MCF 10A (cell line): ENCODE data around the gene GPR65. TPM values are rescaled to one million over a fixed set of nuclear protein-coding genes. Genes with fewer than 3 reads are reported as not detected.
"Not testable (repeated sequence)": the region's sequence is repeated elsewhere in the genome, so short reads cannot be mapped to it uniquely, and the experiment has no call there.

Experiments
- BruUV-seq: library from RNA; stranded (reverse); fragments of 400-500 nt; replicated peaks from 2 replicates; lab custom pipeline; 2021; lab: Mats Ljungman, UMichigan
- CTCF ChIA-PET: fragments of 300-600 bp; sonication (Branson Sonifier 250); formaldehyde crosslinking; extraction: SDS; loops from one replicate; lab custom pipeline; 2021; ENCODE audit warnings: antibody characterized with exemption, inconsistent platforms; lab: Yijun Ruan, JAX
- POLR2A ChIA-PET: fragments of 300-600, 350-650 bp; sonication (Branson Sonifier 250); formaldehyde crosslinking; extraction: SDS; loops from one replicate; lab custom pipeline; 2020; ENCODE audit warnings: antibody characterized with exemption, inconsistent platforms; lab: Yijun Ruan, JAX
- DNase-seq: peaks from one replicate; pipeline ENCODE4 v3.0.0-alpha.2; 2018; ENCODE audit not compliant: unreplicated experiment
- H3K27ac Mint-ChIP-seq: one replicate; pipeline ENCODE4 v1.8.0; 2022; ENCODE audit warnings: mild to moderate bottlenecking, low read depth, mixed read lengths; ENCODE audit not compliant: unreplicated experiment
- H3K27me3 Mint-ChIP-seq: one replicate; pipeline ENCODE4 v1.8.0; 2022; ENCODE audit warnings: mixed read lengths; ENCODE audit not compliant: insufficient read depth, unreplicated experiment
- H3K36me3 Mint-ChIP-seq: one replicate; pipeline ENCODE4 v1.8.0; 2022; ENCODE audit warnings: mild to moderate bottlenecking, moderate library complexity, mixed read lengths; ENCODE audit not compliant: insufficient read depth, unreplicated experiment
- H3K4me1 Mint-ChIP-seq: one replicate; pipeline ENCODE4 v1.8.0; 2022; ENCODE audit warnings: mixed read lengths; ENCODE audit not compliant: insufficient read depth, unreplicated experiment
- H3K4me3 Mint-ChIP-seq: one replicate; pipeline ENCODE4 v1.8.0; 2022; ENCODE audit warnings: mild to moderate bottlenecking, moderate library complexity, mixed read lengths; ENCODE audit not compliant: unreplicated experiment
- H3K9me3 Mint-ChIP-seq: one replicate; pipeline ENCODE4 v1.8.0; 2022; ENCODE audit warnings: mixed read lengths; ENCODE audit not compliant: unreplicated experiment
- intact Hi-C: fragments of 100-400 bp; cut with micrococcal nuclease; formaldehyde crosslinking; loops from 2 replicates; pipeline ENCODE4 v1.14.1; 2022
- total RNA-seq: library from RNA; stranded (reverse); gene quantifications from 2 replicates; pipeline ENCODE4 v1.2.3, GENCODE V29; 2022
- TF ChIP-seq, protein P1 (sequence below): fragments of 200-600 bp; IDR thresholded peaks from one replicate; pipeline ENCODE4 v1.8.0; 2022; ENCODE audit warnings: antibody characterized with exemption, mild to moderate bottlenecking; ENCODE audit not compliant: unreplicated experiment

GPR65 gene
- total RNA-seq, 1 experiment from 2014 or later: not detected

DNA sequence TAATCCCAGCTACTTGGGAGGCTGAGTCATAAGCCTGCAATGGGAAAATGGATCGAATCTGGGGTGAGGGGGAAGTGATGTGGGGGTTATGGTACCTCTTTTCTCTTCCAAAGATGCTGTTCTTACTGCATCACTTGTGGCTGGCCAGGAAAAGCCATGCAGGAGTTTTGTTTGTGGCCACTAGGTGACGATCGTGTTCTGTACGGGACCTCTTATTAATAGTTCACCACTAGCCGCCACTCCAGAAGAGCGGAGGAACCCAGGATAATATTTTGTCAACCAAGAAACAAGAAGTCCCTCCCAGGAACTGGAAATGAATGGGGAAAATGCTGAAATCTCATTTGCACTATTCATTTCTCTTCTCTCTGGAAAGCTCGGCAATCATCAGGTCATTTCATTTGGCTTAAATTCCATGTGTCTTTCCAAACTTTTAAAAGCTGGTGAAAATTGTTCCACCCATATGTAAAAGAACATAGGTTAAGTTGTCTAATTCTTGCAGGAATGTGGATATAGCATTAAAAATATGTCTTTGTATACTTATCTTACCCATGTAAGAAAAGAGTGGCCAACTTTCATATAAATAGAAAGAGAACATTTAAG lies 8.9 kb downstream of the GPR65 start:
- BruUV-seq: no TSS peak
- Mint-ChIP-seq H3K36me3 (no peaks in the 10 kb centered on the region), H3K4me1 (no peaks in the 10 kb centered on the region), H3K4me3 (no peak overlapping the region), H3K27me3 (peaks cover 46% of the 10 kb centered on the region), H3K27ac (no peak overlapping the region), H3K9me3 (no peaks in the 10 kb centered on the region)
- ChIA-PET POLR2A (interaction anchor here (0.7 kb wide), 1 partner anchor 123 kb away, joined by 3 read pairs; no protein-coding TSS in a partner anchor), CTCF (interaction anchor here (0.6 to 5.0 kb wide), 43 partner anchors 9 to 854 kb away, joined by 3 to 51 read pairs (median 3); no protein-coding TSS in a partner anchor)
- intact Hi-C loops: loop anchor here (1.0 to 10.0 kb wide), 3 partner anchors 154 to 541 kb away; partner anchors contain the start of gene PTPN21
- DNase-seq: peak; percentile 69
- TF ChIP-seq, protein P1, sequence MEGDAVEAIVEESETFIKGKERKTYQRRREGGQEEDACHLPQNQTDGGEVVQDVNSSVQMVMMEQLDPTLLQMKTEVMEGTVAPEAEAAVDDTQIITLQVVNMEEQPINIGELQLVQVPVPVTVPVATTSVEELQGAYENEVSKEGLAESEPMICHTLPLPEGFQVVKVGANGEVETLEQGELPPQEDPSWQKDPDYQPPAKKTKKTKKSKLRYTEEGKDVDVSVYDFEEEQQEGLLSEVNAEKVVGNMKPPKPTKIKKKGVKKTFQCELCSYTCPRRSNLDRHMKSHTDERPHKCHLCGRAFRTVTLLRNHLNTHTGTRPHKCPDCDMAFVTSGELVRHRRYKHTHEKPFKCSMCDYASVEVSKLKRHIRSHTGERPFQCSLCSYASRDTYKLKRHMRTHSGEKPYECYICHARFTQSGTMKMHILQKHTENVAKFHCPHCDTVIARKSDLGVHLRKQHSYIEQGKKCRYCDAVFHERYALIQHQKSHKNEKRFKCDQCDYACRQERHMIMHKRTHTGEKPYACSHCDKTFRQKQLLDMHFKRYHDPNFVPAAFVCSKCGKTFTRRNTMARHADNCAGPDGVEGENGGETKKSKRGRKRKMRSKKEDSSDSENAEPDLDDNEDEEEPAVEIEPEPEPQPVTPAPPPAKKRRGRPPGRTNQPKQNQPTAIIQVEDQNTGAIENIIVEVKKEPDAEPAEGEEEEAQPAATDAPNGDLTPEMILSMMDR: peak; percentile 92

DNA sequence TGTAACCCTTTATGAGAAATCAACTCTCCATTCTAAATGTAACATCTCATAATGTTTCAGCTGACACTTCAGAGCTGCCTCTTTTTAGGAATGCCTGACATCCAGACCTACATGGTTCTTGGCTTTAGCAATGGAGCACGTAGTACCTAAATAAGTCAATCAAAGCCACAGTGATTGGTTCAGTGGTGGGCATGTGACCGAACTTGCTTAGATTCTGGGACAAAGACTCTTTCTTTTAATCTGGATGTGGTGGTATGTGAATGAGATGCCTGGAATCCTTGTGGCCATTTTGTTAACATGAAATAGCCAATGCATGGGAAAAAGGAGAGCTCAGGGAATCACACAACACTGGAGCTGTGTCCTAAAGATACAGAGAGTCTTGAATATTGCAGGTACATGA lies 11.8 kb downstream of the GPR65 start:
- no TSS peak for BruUV-seq
- Mint-ChIP-seq H3K27ac (no peak overlapping the region), H3K4me3 (no peak overlapping the region), H3K27me3 (peaks cover 32% of the 10 kb centered on the region), H3K36me3 (no peaks in the 10 kb centered on the region), H3K4me1 (no peaks in the 10 kb centered on the region), H3K9me3 (no peaks in the 10 kb centered on the region)
- CTCF ChIA-PET: interaction anchor here (1.3 to 2.5 kb wide), 3 partner anchors 71 to 173 kb away, joined by 5 to 16 read pairs (median 8); no protein-coding TSS in a partner anchor
- POLR2A ChIA-PET: no interaction called here
- TF ChIP-seq, protein P1: no peak
- DNase-seq: no peak
- intact Hi-C loops: loop anchor here (10.0 kb wide), 1 partner anchor 538 kb away; the partner anchor contains the start of gene PTPN21

DNA sequence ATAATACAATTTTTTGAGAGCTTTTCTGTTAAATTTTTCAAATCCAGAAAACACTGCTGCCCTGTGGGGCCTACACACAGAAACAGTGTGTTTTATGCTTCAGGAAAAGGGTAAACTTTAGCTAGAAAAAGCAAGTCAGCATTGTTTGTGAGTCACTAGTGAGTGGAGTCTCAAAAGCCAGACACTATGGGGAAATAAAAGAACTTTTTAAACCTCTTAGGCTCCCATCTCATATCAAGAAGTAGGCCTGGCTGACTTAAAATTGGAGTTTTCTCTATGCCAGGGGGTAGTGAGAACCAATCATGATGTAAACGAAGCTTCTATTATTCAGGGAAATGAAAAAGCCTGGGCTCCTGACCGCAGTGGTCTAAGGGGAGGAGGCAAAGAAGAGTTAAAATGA lies 12.6 kb downstream of the GPR65 start:
- no peak overlapping the region for H3K4me3 Mint-ChIP-seq
- DNase-seq: no peak
- POLR2A ChIA-PET: no interaction called here
- H3K9me3 Mint-ChIP-seq: no peaks in the 10 kb centered on the region
- TF ChIP-seq, protein P1: no peak
- no peaks in the 10 kb centered on the region for H3K4me1 Mint-ChIP-seq
- CTCF ChIA-PET: interaction anchor here (0.5 to 2.5 kb wide), 5 partner anchors 29 to 172 kb away, joined by 3 to 16 read pairs (median 5); no protein-coding TSS in a partner anchor
- no TSS peak for BruUV-seq
- H3K27ac Mint-ChIP-seq: no peak overlapping the region
- intact Hi-C loops: loop anchor here (10.0 kb wide), 1 partner anchor 537 kb away; the partner anchor contains the start of gene PTPN21
- H3K27me3 Mint-ChIP-seq: peaks cover 25% of the 10 kb centered on the region
- H3K36me3 Mint-ChIP-seq: no peaks in the 10 kb centered on the region

DNA sequence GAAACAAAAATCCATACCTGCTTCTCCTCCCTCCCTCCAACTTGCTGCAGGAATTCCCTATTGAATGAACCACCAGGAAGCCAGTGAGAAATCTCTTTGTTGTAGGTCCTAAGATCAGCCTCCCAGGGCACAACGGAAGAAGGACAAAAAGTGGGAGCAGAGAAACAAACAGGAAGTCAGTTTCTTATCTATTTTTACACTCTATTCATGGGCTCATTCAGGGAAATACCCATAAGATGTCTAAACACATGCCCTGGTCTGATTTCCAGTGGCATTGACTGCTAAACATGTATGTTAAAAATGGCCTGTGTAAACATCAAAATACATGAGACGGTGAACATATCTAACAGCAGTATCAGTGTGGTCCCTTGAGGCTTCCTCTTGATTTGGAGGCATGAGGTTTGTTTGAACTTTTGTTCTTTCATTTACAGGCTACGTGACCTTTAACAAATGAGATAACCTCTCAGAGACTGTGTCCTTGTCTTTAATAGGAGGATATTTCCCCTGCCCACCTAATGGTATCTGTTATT lies 18.8 kb downstream of the GPR65 start:
- Mint-ChIP-seq H3K27ac (no peak overlapping the region), H3K9me3 (no peaks in the 10 kb centered on the region), H3K27me3 (peaks cover 31% of the 10 kb centered on the region), H3K4me3 (no peak overlapping the region), H3K36me3 (no peaks in the 10 kb centered on the region), H3K4me1 (no peaks in the 10 kb centered on the region)
- TF ChIP-seq, protein P1: no peak
- ChIA-PET POLR2A (no interaction called here), CTCF (interaction anchor here (1.7 kb wide), 1 partner anchor 9 kb away, joined by 4 read pairs; no protein-coding TSS in a partner anchor)
- intact Hi-C loops: no loop called here
- no TSS peak for BruUV-seq
- DNase-seq: no peak

DNA sequence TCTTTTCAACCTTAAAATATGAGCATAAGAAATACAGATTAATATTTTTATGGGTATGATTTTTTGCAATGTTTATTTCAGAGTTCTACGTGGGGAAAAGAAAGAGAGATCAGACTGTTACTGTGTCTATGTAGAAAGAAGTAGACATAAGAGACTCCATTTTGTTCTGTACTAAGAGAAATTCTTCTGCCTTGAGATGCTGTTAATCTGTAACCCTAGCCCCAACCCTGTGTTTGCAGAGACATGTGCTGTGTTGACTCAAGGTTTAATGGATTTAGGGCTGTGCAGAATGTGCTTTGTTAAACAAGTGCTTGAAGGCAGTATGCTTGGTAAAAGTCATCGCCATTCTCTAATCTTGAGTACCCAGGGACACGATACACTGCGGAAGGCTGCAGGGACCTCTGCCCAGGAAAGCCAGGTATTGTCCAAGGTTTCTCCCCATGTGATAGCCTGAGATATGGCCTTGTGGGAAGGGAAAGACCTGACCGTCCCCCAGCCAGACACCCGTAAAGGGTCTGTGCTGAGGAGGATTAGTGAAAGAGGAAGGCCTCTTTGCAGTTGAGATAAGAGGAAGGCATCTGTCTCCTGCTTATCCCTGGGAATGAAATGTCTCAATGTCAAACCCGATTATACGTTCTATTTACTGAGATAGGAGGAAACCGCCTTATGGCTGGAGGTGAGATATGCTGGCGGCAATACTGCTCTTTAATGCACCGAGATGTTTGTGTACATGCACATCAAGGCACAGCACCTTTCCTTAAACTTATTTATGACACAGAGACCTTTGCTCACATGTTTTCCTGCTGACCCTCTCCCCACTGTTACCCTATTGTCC lies 19.5 kb downstream of the GPR65 start:
- H3K36me3 Mint-ChIP-seq, POLR2A ChIA-PET, H3K4me1 Mint-ChIP-seq, DNase-seq, CTCF ChIA-PET, H3K4me3 Mint-ChIP-seq, H3K9me3 Mint-ChIP-seq, H3K27ac Mint-ChIP-seq, intact Hi-C loops, BruUV-seq: not testable (repeated sequence)
- peaks cover 31% of the 10 kb centered on the region for H3K27me3 Mint-ChIP-seq
